Uterus (tissue), 2 donors: ENCODE data around the gene ERMARD.

Experiments used
- CTCF ChIP-seq, 4 experiments: fragments of 200-600 bp in 2 of 4; fragments of 450-650 bp in 2 of 4; sonication (generic) in 2 of 4; IDR thresholded peaks; one replicate each; pipeline ENCODE4 v1.5.1; 2016 to 2019; ENCODE audit warnings: antibody characterized with exemption in 4 of 4, mild to moderate bottlenecking in 2 of 4, moderate library complexity in 1 of 4
- POLR2A ChIP-seq, 2 donors: fragments of 450-650 bp; IDR thresholded peaks; one replicate each; pipeline ENCODE4 v1.6.1; 2016; ENCODE audit warnings: antibody characterized with exemption in 2 of 2, mild to moderate bottlenecking in 1 of 2, moderate library complexity in 1 of 2

GRCh38 chr6:169785566-169785965 lies 34.1 kb downstream of the ERMARD start:
- TF ChIP-seq CTCF (IDR thresholded peaks at IDR 0.05) (no peak), POLR2A (IDR thresholded peaks at IDR 0.05) (no peak)
